ENCODE data around the gene CEP152. TPM values are rescaled to one million over a fixed set of nuclear protein-coding genes. Genes with fewer than 3 reads are reported as not detected.

The CEP152 gene
- total and polyA plus RNA-seq, 7 donors = 0.35 to 1.3 (median 0.69) TPM

DNA sequence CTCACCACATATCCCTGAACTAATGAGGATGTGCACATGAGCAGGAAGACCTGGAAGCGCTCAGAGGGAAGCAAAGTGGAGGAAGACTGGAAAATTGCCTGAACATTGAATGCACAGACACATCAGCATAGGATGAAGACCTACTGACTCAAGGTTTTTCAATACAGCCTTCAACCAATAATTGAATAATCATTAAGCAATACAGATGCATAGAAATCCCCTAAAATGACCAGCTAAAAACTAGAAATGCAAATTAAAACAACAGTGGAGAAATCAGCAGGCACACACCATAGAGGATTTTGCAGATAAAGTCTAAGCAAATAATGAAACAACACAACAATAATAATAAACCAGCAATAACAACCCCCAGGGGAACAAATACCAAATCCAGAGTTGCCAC is 80.4 kb downstream of the CEP152 start:
- no peak overlapping the region for H3K4me3 ChIP-seq
- ATAC-seq (no peak), DNase-seq (no peak)
- TF ChIP-seq, protein P1, sequence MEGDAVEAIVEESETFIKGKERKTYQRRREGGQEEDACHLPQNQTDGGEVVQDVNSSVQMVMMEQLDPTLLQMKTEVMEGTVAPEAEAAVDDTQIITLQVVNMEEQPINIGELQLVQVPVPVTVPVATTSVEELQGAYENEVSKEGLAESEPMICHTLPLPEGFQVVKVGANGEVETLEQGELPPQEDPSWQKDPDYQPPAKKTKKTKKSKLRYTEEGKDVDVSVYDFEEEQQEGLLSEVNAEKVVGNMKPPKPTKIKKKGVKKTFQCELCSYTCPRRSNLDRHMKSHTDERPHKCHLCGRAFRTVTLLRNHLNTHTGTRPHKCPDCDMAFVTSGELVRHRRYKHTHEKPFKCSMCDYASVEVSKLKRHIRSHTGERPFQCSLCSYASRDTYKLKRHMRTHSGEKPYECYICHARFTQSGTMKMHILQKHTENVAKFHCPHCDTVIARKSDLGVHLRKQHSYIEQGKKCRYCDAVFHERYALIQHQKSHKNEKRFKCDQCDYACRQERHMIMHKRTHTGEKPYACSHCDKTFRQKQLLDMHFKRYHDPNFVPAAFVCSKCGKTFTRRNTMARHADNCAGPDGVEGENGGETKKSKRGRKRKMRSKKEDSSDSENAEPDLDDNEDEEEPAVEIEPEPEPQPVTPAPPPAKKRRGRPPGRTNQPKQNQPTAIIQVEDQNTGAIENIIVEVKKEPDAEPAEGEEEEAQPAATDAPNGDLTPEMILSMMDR (IDR thresholded peaks at IDR 0.05) = no peak
- H3K4me1 ChIP-seq = no peaks in the 10 kb centered on the region
- H3K27me3 ChIP-seq (ENCODE audit: insufficient read depth in 3 of 3, low read length in 2 of 3) = no peaks in the 10 kb centered on the region
- no peaks in the 10 kb centered on the region for H3K9me3 ChIP-seq
- intact Hi-C loops (cut with DNase I) = no loop called here
- 91 to 93% (median 92%) methylated on average over 1 of the region's 1 CpG for WGBS, 3 donors
- H3K36me3 ChIP-seq (ENCODE audit: insufficient read depth in 1 of 2, low read depth in 1 of 2) = no peaks in the 10 kb centered on the region
- no peak overlapping the region for H3K27ac ChIP-seq

DNA sequence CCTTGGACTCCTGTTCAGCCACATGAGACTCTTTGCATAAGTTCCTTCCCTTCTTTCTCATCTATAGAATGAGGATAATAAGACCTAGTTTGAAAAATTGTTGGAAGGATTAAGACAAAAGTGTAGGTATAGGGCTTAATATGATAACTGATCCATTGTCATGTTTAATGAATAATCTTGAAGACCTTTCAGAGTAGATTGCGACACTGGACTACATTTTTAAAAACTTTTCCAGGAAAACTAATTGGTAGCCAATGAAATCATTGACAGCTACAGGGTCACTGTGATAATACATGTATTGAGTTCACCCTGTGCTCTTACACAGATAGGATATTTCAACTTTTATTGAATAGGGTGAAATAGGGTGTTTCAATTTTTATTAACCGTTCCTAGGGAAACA is 86.9 kb downstream of the CEP152 start:
- intact Hi-C loops (cut with DNase I) = no loop called here
- no peak for ATAC-seq

DNA sequence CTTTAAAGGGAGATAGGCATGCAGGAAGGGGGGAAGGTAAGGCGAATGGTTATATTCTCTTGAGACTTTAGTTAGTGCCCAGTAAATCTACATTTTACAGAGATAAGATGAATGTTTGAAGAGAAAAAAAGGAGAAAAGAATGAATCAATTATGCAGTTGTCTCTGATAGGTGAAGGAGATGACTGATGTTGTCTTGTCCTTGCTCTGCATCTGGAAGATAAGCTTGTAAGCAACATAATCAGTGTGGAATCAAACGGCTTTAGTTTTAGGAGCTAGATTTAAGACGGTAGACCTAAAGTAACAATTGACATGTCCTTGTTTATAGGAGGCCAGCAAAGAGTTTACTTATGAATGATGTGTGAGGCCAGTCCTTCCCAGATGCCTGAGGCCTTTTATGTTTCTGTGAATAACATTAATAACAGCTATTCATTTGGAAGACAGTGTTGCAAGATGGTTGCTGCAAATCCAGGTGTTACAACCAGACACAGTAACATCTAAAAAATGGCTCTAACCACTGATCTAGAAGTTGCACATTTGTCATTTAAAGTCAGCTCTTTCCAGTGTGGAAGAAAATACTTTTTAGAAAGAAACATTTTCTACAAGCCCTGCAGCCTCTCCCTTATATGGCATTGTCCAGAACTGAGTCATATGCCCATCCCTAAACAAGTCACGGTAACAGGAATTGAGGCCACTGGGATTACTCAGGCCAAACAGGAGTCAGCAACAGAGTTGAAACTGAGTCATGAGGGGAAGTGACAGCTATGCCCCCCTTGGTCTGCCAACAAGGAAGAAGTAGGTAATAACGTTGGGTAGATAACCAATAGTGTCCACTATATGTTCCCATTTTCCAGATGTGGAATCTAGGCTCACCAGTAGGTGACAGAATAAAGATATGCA is 87.9 kb downstream of the CEP152 start:
- intact Hi-C loops (cut with DNase I) = no loop called here
- 79 to 80% (median 80%) methylated on average over 5 of the region's 5 CpGs for WGBS, 3 donors
- Histone ChIP-seq H3K27ac (no peak overlapping the region), H3K9me3 (no peaks in the 10 kb centered on the region), H3K4me1 (no peaks in the 10 kb centered on the region), H3K36me3 (ENCODE audit: insufficient read depth in 1 of 2, low read depth in 1 of 2) (no peaks in the 10 kb centered on the region), H3K4me3 (no peak overlapping the region), H3K27me3 (ENCODE audit: insufficient read depth in 3 of 3, low read length in 2 of 3) (no peaks in the 10 kb centered on the region)
- no peak for DNase-seq
- TF ChIP-seq, protein P1 (IDR thresholded peaks at IDR 0.05) = no peak
- ATAC-seq = no peak

More for the DNA sequence above, 86.9 kb downstream of the CEP152 start:
- H3K27ac ChIP-seq = no peak overlapping the region
- no peak for DNase-seq
- WGBS, 3 donors = 95 to 97% (median 97%) methylated on average over 2 of the region's 2 CpGs
- no peaks in the 10 kb centered on the region for H3K36me3 ChIP-seq (ENCODE audit: insufficient read depth in 1 of 2, low read depth in 1 of 2)
- H3K9me3 ChIP-seq = no peaks in the 10 kb centered on the region
- H3K27me3 ChIP-seq (ENCODE audit: insufficient read depth in 3 of 3, low read length in 2 of 3) = no peaks in the 10 kb centered on the region
- H3K4me3 ChIP-seq = no peak overlapping the region
- no peaks in the 10 kb centered on the region for H3K4me1 ChIP-seq
- TF ChIP-seq, protein P1 (IDR thresholded peaks at IDR 0.05) = no peak

DNA sequence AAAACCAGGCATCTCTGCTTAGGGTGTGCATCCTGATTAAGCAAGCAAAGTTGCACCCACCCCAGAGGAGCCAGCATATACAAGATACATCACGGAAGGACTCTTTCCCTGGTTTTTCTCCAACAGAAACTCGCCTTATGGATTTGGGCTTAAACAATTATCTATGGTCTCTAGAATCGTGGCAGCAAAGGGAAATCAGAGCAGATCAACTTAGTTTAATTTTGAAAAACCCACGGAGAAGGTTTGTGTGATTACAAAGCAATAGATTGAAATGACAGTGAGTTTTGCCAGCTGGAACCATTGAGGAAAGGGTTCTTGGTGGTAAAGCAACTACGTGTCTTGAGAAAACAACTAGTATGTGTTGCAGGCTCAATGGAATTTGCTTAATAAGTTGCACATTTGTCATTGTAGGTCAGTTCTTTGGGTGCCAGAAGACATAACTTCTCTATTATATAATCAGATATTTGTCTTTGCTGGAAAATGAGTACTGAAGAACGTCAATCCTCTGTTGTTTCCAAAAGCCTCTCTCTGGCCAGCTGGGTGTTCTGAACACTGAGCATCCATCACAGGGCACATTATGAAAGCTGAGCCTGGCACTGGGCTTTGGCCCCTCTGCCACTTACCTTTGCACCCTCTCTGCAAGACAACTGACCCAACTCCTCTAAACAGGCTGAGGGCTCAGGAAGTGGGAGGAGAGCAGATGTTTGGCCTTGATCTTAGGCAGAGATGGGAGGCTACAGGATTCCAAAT is 89.6 kb downstream of the CEP152 start:
- ATAC-seq (peak in 1 of 4 donors; percentile 33), DNase-seq (peak in 1 of 2 donors; percentile 49)
- Histone ChIP-seq H3K27me3 (ENCODE audit: insufficient read depth in 3 of 3, low read length in 2 of 3) (no peaks in the 10 kb centered on the region), H3K36me3 (ENCODE audit: insufficient read depth in 1 of 2, low read depth in 1 of 2) (no peaks in the 10 kb centered on the region), H3K4me3 (no peak overlapping the region), H3K4me1 (no peaks in the 10 kb centered on the region), H3K27ac (no peak overlapping the region), H3K9me3 (peaks cover under 1% of the 10 kb centered on the region)
- TF ChIP-seq, protein P1 (IDR thresholded peaks at IDR 0.05) = no peak
- 32 to 42% (median 36%) methylated on average over 6 of the region's 6 CpGs for WGBS, 3 donors
- intact Hi-C loops (cut with DNase I) = no loop called here
